Activated CD8-positive, alpha-beta memory T cell treated with anti-CD3 and anti-CD28 coated beads, Interleukin-2, amount 50 U/mL, for 24 hours (primary cell): ENCODE data around the gene FAM135A.
A peak's percentile ranks its signal among the peaks of the same experiment; 100 is the strongest.

ENCODE experiments used
- DNase-seq: peaks from one replicate; pipeline ENCODE4 v3.0.0-alpha.2; 2020; ENCODE audit errors: extremely low read depth

FAM135A gene

DNA sequence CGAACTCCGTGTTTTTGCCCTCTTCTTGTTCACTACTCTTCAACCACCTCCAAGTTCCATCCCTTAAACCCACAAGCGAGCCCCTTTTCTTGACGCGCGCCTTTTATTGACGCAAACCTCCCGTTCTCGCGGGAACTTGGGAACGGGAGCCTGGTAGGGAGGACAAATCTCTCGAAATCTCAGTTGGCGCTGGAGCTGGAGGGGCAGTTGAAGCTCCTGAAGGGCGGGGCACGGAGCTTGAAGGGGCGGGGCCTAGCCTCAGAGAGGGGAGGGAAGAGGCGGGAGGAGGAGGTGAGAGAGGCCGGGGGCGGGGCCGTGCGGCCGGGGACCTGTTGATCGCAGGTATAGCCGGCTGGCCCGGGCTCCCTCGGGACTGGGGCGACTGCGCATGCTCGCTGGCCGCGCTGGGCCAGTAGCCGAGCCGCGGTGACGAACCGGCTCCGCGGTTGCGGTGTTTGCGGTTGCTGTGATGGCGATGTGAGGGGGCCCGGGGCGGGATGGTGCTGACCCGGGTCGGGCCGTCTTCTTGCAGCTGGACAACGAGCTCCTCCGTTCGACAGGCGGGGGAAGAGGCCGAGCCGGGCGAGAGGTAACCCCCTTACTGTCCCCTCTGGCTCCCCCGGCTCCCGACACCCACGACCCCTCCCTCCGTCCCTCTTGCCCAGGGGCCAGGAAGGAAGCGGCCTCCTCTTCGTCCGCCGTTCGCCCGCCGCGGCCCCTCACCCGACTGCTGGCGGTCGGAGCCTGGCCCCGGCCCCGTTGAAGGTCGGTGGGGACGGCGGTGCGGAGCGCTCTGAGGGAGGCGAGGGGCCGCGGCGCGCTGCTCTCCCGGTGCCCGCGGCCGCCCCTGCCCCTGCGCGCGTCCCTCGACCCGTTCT, at the start of gene FAM135A:
FAM135A (plus strand) TSS at position 395 of the 878 bp plus-strand sequence. CDS start 14,835 bp downstream, outside the sequence.
- DNase-seq = peak; percentile 81

GRCh38 chr6:70363741-70364493, 49.4 kb upstream of the FAM135A start:
- no peak for DNase-seq

DNA sequence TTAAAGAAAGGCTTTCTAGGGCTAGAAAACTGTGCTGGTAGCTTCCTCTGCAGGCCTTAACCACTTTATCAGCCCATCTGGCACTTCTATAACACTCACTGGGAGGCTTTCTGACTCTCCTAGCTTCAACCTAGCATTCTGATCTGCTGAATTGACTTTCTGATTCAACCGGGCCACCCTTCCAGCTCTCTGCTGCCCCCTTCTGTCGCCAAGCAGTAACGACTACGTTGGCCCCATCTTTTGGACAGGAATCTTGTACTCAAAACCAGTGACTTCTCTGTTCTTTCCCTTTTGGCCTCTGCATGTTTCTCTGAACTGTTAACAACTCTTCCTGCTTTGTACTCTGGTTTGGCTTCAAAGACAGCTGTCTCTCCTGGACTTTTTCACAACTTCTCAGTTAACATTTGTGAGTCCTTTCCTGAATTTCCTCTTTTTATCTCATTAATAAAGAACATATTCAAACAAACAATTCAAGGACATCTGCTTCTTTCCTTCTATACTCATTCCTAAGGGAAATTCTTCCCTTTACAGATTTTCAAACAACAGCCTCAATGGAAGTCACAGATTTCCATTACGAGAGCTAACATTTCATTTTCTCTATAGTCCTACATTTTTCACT, 43.9 kb upstream of the FAM135A start:
- DNase-seq = peak; percentile 14

DNA sequence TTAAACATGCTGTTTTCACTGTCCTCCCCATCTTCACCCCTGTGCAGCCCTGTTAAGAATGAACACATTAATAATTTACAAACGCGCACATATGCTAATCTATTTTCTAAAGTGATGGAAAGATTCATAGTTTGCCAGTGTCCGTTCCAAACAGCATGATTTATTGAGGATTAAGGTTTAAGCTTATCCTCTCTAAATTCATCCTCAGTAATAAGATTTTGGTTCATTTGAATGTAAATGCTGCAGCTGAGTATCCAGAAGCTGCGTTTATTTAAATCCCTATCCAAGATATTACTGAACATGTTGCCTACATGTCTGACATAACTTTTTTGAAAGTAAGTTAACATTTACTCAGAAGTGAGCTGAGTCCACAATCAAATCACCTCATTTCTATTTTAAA, 42.8 kb upstream of the FAM135A start:
- no peak for DNase-seq

DNA sequence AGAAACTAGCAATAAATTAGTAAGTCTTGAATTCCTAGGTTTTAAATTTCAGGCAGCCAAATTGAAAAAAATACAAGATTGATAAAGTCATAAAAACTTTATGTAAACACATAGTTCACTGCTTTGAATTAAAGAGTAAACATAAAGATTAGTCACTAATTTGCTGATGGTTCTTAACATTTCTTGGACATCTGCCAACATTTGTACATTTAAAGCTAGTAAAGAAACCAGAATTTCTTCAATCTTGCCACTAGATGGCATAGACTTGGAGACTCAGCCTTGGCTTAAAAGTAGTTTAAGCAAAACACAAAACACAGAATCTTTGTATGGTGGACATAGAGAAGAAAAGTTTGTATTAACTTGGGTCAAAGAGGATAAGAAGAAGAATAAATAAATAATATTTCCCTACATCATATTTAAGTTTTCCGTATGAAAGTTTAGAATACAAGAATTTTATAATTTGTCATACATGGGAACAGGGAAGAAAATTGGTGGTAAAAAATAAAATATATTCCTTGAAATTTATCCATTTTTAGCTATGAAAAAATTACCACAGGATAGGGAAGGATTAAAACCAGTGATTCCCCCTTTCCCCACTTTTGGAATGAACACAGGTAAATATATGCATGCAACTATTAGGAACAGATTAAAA, 41.7 kb upstream of the FAM135A start:
- DNase-seq = no peak

- DNase-seq = no peak
Measured at GRCh38 chr6:70375166-70375565, 38.1 kb upstream of the FAM135A start.

DNA sequence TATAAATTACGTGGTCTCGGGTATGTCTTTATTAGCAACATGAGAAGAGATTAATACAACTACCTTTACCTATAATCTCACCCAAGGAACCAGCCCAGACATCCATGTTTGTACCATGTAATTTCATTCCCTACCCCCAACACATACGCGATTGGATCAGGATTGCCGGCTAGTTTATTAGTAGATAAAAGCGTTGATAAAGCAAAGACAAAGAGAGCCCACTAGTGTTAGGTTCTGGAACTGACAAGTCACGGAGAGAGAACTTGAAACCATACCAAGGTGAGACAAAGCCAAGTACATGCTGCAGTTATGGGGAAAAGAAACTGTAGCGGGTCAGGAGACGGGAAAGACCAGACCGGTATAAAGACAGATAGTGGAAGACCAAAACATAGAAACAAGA, 37.4 kb upstream of the FAM135A start:
- no peak for DNase-seq

DNA sequence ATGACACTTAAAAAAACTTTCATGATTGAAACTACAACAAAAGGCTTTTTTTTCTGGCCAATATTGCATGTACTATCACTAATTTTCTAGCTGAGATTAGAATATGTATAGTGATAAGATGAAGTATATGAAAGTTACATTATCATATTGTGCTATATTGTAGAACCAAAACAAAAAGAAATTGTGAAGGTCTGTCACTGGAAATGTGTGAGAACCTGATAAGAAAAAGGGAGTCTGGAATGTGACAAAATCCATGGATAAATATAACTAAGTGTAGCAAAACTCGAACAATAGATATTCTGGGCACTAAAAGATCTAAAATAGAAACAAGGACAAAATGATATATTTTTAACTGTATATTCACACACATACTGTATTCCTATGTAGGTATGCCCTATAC, 36.7 kb upstream of the FAM135A start:
- DNase-seq = no peak

DNA sequence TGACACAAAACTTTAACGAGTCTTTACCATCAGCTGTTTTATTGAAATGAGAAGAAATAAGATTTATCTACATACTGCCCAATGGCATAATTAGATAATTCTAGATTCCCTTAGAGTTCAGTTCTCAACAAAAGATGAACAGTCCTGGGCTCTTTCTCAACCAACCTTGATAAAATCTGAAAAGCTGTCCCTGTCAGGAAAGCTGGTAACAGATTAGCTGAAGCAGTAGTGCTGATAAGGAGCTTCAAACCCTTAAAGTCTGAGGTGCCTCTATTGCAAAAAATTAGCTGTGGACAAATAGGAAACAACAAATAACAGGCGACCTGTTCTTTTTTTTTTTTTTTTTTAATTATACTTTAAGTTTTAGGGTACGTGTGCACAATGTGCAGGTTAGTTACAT, 35.9 kb upstream of the FAM135A start:
- no peak for DNase-seq

GRCh38 chr6:70379473-70380013, 33.8 kb upstream of the FAM135A start:
- no peak for DNase-seq

- no peak for DNase-seq
Measured at GRCh38 chr6:70380252-70380651, 33.1 kb upstream of the FAM135A start.

DNA sequence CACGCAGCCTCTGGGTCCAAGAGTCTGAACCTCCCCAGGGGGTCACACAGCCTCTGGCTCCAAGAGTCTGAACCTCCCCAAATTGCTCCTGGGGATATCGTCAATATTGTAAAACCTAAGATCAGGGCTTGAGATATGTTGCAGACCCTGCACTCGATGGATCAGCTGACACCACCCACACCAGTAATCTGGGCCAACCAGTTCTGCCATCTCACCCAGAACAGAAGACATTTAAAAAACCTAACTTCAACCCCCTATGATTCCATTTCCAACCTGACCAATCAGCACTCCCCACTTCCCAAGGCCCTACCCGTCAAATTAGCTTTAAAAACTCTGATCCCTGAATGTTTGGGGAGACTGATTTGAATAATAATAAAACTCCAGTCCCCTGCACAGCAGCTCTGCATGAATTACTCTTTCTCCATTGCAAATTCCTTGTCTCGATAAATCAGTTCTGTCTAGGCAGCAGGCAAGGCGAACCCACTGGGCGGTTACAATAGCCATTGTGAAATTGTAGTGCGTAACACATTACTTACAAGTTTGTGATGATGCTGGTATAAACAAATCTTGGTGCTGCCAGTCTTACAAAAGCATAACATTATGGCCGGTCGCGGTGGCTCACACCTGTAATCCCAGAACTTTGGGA, 32.4 kb upstream of the FAM135A start:
- DNase-seq = no peak

- no peak for DNase-seq
Measured at GRCh38 chr6:70381417-70381782, 31.9 kb upstream of the FAM135A start.

DNA sequence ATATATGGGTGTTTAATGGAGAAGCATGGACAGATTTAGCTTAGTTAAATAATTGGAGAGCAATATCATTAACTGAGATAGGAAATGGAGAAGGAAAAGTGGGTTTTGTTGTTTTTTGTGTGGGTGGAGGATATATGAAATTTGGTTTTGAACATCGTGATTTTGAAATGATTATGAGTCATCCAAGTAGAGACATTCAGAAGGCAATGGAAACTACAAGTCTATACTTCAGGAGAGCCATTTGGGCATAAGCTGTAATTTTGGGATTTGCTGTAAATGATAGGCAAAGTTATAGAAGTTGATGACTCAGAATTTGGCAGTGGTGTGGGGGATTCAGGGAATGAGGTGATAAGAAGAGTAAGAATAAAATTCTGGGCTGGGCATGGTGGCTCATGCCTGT, 27.4 kb upstream of the FAM135A start:
- no peak for DNase-seq

DNA sequence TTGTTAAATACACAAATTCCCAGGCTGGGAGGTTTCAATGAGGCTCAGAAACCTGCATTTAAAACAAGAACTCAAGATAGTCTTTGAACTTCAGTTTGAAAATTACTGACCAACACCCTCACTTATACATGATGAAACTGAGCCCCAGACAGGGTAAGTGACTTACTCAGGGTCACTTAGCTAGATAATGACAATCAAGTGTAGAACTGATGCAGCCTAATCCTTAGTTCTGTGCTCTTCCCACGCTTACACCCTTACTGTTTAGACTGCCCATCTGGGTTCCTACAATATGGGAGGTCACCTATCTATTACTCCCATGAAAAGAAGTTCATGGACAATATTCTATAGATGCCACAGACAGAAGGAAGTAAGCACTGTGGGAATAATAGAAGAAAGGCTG, 24.5 kb upstream of the FAM135A start:
- DNase-seq = no peak

DNA sequence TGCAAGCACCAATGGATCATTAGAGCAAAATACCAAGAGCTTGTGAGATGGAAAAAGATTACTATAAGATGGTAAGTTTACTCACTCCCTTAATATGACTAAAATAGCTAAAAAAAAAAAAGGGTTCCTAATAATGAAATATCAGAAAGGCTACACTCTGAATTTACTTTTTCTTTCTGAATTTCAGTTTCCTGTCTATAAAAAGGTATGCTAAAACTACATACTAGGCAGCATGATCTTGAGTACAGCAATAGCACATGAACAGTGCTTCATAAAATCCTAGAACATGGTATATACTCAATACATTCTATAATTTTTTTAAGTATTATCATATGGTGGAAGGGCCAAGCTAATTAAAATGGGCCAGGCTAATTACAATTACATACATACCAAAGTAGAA, 24.0 kb upstream of the FAM135A start:
- no peak for DNase-seq

DNA sequence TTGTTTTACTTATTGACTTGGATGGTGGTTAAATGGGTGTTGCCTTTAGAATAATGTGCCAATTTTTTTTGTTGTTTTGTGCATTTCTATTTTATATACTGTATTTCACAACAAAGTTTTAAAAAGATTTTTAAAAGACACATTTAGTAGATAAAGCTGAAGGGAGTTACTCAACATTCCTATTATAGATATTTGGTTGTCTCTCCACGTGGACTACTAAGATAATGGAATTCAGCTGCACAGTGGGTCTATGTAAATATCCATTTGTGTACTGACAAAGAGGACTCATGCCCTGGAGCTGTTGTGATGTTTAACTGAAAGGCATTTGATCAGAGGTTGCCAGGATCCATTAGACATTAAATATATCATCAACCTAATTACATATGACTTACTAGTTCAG, 23.2 kb upstream of the FAM135A start:
- DNase-seq = no peak

DNA sequence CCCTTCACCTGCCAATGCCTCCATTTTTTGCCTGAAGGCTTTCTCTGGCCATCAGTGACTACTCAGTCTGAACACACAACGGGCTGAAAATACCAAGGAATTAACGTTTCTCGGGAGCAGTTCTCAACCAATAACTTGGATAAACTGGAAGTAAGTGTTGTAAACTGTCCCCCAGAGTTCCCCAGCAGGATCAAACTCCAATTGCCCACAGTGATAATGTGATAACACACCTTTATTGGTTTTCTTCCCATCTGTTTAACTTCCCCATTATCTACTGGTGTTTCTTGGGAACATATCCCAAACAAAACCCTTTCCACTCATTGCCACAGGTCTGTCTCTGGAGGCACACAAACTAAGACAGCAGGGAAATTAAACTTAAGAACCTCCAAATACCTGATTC, 21.8 kb upstream of the FAM135A start:
- DNase-seq = no peak

- DNase-seq = no peak
Measured at GRCh38 chr6:70394518-70395300, 18.6 kb upstream of the FAM135A start.

- DNase-seq = no peak
Measured at GRCh38 chr6:70395301-70395672, 18.0 kb upstream of the FAM135A start.

DNA sequence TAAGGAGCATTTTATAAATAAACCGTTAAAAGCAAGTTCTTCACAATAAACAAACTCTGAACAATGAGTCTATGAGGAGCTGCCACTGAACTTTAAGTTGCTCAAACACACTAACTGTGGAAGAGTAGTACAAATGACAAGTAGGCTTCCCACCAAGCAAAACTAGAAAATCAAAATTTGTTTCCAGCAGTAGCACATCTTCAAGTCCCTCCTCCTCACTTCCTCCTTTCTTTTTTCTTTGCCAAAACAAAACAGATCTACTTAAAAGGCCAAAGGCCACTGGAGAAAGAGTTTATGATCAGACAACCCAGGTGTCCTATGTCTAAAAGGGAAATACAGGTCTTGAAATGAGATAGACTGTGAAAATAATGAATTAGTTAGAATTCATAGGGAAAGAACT, 17.1 kb upstream of the FAM135A start:
- no peak for DNase-seq
